GM18507 (cell line): ENCODE measurements around the gene C14orf132.
A peak's percentile ranks its signal among the peaks of the same experiment; 100 is the strongest.

Experiments used
- DNase-seq: peaks from one replicate; pipeline ENCODE4 v3.0.0; 2011; ENCODE audit warnings: low read depth; ENCODE audit not compliant: insufficient read length; ENCODE audit errors: extremely low spot score
- FAIRE-seq: peaks from 2 replicates; lab custom pipeline; 2011; peaks lifted over from hg19 to GRCh38; lab: Jason Lieb, UNC

The C14orf132 gene

GRCh38 chr14:96038558-96038919, 623 bp upstream of the C14orf132 start:
- no peak for FAIRE-seq
- DNase-seq: no peak

- FAIRE-seq: no peak
- DNase-seq: no peak
Measured at GRCh38 chr14:96039633-96040311, 610 bp downstream of the C14orf132 start.

GRCh38 chr14:96040828-96041371, 1.7 kb downstream of the C14orf132 start:
- no peak for DNase-seq
- FAIRE-seq: no peak

DNA sequence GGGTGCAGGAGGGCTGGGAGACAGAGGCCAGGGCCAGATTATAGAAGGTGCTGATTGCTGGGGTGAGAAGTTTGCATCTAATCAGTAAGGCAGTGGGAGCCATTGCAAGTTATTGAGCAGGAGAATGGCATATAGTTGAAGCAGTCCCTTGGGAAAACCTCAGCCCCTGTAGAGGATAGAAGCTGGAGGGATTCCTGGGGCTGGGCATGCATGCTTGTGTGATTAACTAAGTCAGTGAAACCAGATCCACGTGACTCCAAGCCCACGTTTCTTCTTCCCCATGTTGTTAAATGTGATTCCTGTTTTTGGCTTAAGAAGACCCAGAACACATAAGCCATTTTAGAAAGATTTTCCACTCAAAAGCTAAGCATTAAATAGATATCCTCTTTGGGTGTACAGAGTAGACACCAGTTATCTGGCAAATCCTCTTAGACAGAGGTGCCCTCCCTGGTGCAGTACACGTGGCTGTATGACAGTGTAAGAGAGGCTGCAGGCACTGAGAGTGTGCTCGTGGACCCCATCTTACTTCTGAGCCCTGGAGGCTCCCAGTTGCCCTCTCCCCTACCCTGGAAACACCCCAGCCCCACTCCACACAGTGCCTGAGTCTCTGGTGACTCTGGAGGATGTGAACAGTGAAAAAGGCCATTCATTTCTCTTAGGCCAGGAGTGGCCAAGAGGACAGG, 3.2 kb downstream of the C14orf132 start:
- DNase-seq (no peak), FAIRE-seq (no peak)

- FAIRE-seq: no peak
- no peak for DNase-seq
Measured at GRCh38 chr14:96046630-96047029, 7.5 kb downstream of the C14orf132 start.

DNA sequence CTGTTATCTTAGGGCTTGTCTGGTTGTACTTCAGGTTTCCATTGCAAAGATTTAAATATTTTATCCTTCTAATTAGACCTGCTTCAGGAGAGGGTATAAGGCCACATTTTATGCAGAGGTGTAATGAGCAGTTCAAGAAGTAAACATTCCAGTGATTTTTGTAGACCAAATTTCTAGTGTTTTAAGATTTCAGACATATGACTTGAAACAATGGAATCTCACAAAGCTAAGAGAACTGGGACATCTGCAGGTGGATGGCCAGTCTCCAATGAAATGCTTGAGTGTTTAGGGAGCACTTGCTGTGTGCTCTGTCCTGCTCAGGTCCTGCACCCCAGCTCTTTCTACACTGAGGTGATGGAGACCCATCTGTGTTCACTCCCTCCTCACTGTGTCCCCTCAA, 7.9 kb downstream of the C14orf132 start:
- no peak for DNase-seq
- no peak for FAIRE-seq

DNA sequence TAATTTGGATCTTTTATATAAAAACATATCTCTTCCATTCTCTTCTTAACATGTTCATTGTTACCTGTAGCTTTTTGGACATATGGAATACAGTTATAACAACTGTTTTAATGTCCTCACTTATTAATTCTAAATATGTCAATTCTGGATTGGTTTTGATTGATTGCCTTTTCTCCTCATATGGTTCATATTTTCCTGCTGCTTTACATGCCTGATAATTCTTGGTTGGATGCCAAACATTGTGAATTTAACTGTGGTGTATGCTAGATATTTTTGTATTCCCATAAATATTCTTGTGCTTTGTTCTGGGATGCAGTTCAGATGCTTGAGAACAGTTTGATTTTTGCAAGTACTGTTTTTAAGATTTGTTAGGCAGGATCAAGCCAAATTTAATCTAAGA, 10.8 kb downstream of the C14orf132 start:
- no peak for DNase-seq
- FAIRE-seq: no peak

- FAIRE-seq: no peak
- DNase-seq: no peak
Measured at GRCh38 chr14:96050482-96050881, 11.3 kb downstream of the C14orf132 start.

GRCh38 chr14:96051231-96051630, 12.1 kb downstream of the C14orf132 start:
- no peak for DNase-seq
- no peak for FAIRE-seq

DNA sequence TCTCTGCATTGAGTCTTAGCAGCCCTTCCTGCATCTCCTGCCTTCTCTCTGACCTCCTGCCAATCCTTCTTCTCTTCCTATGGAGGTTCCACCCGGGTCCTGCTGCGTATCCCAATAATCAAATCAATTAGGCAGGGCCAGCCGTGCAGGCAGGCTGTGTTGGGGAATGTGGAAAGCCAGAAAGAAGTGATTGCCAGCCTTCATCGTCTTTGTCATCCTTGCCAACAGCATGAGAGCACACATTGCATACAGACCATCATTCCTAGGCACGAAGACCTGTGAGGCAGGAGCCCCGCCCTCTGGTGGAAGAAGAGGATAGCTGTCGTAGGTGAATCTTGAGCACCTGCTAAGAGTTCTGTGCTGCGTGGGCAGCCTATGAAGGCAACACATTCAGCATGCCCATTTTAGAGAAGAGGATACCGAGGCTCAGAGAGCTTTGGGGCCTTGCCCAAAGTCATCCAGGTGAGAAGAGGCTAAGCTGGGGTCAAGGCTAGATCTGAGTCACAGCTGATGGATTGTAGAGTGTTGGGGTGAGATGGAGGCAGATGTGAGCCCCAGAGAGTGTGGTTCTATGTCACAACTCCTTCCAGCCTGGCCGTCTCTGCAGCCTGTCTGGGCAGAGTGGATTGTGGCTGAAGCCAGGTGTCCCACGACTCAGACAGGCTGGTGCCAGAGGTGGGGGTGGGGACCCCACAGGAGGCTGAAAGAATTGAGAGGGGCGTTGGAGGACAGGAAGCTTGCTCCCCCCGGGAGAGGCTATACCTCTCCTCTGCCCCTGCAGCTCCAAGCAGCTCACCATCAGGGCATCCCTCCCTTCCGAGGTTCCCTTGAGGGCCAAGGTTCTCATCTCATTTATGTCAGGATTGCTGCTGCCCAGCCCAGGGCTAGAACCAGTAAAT, 12.7 kb downstream of the C14orf132 start:
- DNase-seq (peak; percentile 25), FAIRE-seq (no peak)

DNA sequence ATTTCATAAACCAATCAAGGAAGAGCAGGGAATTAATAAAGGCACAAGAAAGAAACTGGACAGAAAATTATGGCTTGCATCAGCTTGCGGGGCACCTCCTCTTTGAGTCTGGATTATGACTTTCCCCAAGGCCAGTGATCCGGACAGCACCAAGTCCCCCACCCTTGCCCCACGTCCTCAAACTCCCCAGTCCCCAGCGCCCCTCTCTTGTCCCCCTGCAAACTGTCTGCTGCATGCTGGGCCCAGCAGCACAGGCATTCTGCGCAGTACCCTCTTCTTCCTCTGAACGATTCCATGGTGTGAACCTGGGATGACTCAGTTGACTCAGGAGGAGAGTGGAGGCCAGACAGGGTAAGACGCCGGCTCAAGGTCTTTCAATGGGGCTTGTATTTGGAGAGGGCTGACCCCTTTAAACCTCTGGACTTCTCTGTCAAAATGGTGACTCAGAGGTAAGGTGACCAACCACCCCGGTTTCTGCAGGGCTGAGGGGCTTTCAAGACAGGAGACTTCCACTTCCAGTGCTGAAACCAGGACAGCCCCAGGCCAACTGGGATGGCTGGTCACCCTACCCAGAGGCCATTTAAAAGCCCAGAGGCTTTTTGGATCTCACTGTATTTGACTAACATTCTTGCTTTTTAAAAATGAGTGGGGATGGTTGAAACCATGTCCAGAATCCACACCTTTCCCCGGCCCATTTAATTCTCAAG, 13.5 kb downstream of the C14orf132 start:
- FAIRE-seq (no peak), DNase-seq (no peak)

DNA sequence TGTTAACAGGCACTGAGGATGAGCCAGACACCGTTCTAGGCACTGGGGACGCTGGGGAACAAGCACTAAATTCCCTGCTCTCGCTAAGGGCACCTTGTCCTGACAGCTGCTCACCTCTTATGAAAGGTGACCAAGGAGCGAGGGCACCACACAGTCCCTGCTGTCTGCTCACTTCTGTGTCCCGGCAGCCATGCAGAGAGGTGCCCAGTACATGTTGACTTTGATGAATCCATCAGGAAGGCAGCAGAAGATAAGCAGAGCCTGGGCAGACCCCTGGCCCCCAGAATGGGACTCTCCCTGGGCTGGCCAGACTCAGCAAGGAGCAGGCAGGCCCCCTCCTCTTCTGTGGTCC, 14.1 kb downstream of the C14orf132 start:
- DNase-seq (no peak), FAIRE-seq (no peak)

GRCh38 chr14:96053600-96054381, 14.6 kb downstream of the C14orf132 start:
- DNase-seq (no peak), FAIRE-seq (no peak)

DNA sequence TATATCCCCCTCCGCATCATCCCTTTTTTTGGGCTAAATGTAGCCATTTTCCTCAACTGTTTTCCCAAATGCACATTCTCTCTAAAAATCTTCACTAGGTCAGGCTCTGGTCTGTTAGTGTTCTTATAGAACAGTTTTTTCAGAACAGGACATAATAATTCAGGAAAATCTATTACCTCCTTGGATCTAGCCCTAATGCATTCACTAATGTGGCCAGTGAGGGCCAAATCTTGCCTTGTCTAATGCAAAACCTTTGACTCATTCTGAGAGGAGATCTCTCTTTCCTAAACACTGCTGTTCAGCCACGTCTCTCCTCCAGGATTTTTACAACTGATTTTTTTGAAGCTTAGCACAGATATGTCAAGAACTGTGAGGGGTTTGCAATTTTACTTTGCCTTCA, 15.5 kb downstream of the C14orf132 start:
- no peak for DNase-seq
- no peak for FAIRE-seq

DNA sequence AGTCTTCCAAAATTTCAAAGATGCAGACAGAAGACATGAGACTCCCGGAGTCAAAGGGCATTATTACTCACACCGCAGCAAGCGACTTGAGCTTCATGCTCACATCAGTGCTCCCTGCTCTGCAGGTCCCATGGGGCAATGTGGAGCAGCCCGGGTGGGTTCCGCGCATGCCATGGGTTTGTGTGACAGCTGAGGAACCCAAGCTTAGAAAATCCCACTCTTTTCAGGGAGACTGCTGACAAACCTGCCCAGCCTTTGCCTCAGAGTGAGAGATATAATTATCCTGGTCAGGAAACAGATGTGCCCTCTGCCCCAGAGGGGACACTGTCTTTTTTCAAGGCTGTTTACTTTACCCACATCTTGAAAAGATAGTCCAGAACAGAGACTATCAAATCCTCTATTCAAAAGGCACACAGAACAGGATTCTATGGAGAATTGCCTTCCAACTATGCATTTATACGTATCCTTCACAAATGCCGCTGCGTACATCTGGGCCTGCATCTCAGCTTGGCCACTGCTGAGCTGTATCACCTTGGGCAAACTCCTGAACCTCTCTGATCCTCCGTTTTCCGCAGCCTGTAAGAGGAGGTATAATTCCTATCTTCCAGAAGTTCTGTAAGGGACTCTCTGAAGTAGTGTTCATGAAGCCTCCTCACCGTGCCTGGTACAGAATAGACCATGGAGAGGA, 16.0 kb downstream of the C14orf132 start:
- no peak for DNase-seq

GRCh38 chr14:96055753-96056508, 16.8 kb downstream of the C14orf132 start:
- FAIRE-seq (no peak), DNase-seq (no peak)

More for the DNA sequence above, 16.0 kb downstream of the C14orf132 start:
- FAIRE-seq: no peak

GRCh38 chr14:96056509-96057422, 17.6 kb downstream of the C14orf132 start:
- DNase-seq (no peak), FAIRE-seq (no peak)
